ENCODE data around the gene OR6C1.
"Not testable (repeated sequence)": the region's sequence is repeated elsewhere in the genome, so short reads cannot be mapped to it uniquely, and the experiment has no call there.

The OR6C1 gene

GRCh38 chr12:55320201-55320600, 6.1 kb downstream of the OR6C1 start:
- Histone ChIP-seq H3K4me1 (ENCODE audit: control insufficient read depth, insufficient read depth, low read depth, low read length) (no peaks in the 10 kb centered on the region), H3K4me3 (ENCODE audit: insufficient read depth in 1 of 2, low read depth in 1 of 2, low read length in 2 of 2) (no peak overlapping the region), H3K27me3 (ENCODE audit: control insufficient read depth in 1 of 2, insufficient read depth in 1 of 2, low read length in 2 of 2) (no peaks in the 10 kb centered on the region), H3K79me1 (replicated peaks; ENCODE audit: low read length, poor library complexity, severe bottlenecking) (no peaks in the 10 kb centered on the region), H2BK120ac (ENCODE audit: low read depth, low read length) (no peak overlapping the region), H2BK5ac (ENCODE audit: low read depth, low read length, poor library complexity, severe bottlenecking) (no peak overlapping the region), H3K14ac (ENCODE audit: low read length in 2 of 2) (no peak overlapping the region), H2BK12ac (ENCODE audit: low read length in 2 of 2) (no peak overlapping the region), H2AFZ (ENCODE audit: low read depth, low read length) (no peak overlapping the region), H3K23ac (ENCODE audit: low read length in 2 of 2) (no peak overlapping the region), H3K27ac (ENCODE audit: low read length, poor library complexity, severe bottlenecking) (no peak overlapping the region), H3K4ac (ENCODE audit: low read depth in 1 of 2, low read length in 2 of 2) (no peak overlapping the region), H3K9me3 (ENCODE audit: control insufficient read depth, low read length) (no peaks in the 10 kb centered on the region), H2AK5ac (ENCODE audit: low read length, severe bottlenecking) (no peak overlapping the region), H4K8ac (ENCODE audit: low read length) (no peak overlapping the region), H3K36me3 (ENCODE audit: control insufficient read depth in 1 of 2, insufficient read depth in 2 of 2, low read depth in 1 of 2, low read length in 2 of 2) (no peaks in the 10 kb centered on the region), H2BK15ac (ENCODE audit: low read depth, poor library complexity, severe bottlenecking) (no peak overlapping the region), H4K91ac (ENCODE audit: low read length) (no peak overlapping the region), H3K18ac (ENCODE audit: low read depth in 1 of 2, low read length in 2 of 2) (no peak overlapping the region), H3K4me2 (ENCODE audit: low read length, poor library complexity, severe bottlenecking) (no peak overlapping the region), H3K9ac (ENCODE audit: low read length) (no peak overlapping the region)
- 74% methylated on average over 3 of the region's 4 CpGs for WGBS
- no peak for DNase-seq

GRCh38 chr12:55325801-55326200, 11.7 kb downstream of the OR6C1 start:
- H3K4me2 ChIP-seq (ENCODE audit: low read length, poor library complexity, severe bottlenecking); H3K4ac ChIP-seq (ENCODE audit: low read depth in 1 of 2, low read length in 2 of 2); H3K18ac ChIP-seq (ENCODE audit: low read depth in 1 of 2, low read length in 2 of 2); DNase-seq; H3K36me3 ChIP-seq (ENCODE audit: control insufficient read depth in 1 of 2, insufficient read depth in 2 of 2, low read depth in 1 of 2, low read length in 2 of 2); H2BK15ac ChIP-seq (ENCODE audit: low read depth, poor library complexity, severe bottlenecking); H3K79me1 ChIP-seq (replicated peaks; ENCODE audit: low read length, poor library complexity, severe bottlenecking); H3K9ac ChIP-seq (ENCODE audit: low read length); H3K4me1 ChIP-seq (ENCODE audit: control insufficient read depth, insufficient read depth, low read depth, low read length); H3K27ac ChIP-seq (ENCODE audit: low read length, poor library complexity, severe bottlenecking); H3K27me3 ChIP-seq (ENCODE audit: control insufficient read depth in 1 of 2, insufficient read depth in 1 of 2, low read length in 2 of 2); H3K14ac ChIP-seq (ENCODE audit: low read length in 2 of 2); H3K9me3 ChIP-seq (ENCODE audit: control insufficient read depth, low read length); H4K91ac ChIP-seq (ENCODE audit: low read length); H2AK5ac ChIP-seq (ENCODE audit: low read length, severe bottlenecking); H2AFZ ChIP-seq (ENCODE audit: low read depth, low read length); H2BK120ac ChIP-seq (ENCODE audit: low read depth, low read length); H2BK5ac ChIP-seq (ENCODE audit: low read depth, low read length, poor library complexity, severe bottlenecking); H3K4me3 ChIP-seq (ENCODE audit: insufficient read depth in 1 of 2, low read depth in 1 of 2, low read length in 2 of 2); H4K8ac ChIP-seq (ENCODE audit: low read length); H3K23ac ChIP-seq (ENCODE audit: low read length in 2 of 2); H2BK12ac ChIP-seq (ENCODE audit: low read length in 2 of 2): not testable (repeated sequence)
- WGBS, result 78% methylated on average over 2 of the region's 6 CpGs

GRCh38 chr12:55330446-55330845, 16.3 kb downstream of the OR6C1 start, which contains the start of gene OR6C3:
OR6C3 (plus strand) TSS chr12:55330746; CDS start chr12:55331701, 955 bp downstream.
- no peak for DNase-seq
- no peak within 1 kb of the TSS for H2BK120ac ChIP-seq (ENCODE audit: low read depth, low read length)
- H3K4me3 ChIP-seq (ENCODE audit: insufficient read depth in 1 of 2, low read depth in 1 of 2, low read length in 2 of 2), result no peak within 1 kb of the TSS
- 100% methylated on average over 1 of the region's 1 CpG for WGBS
- H2AK5ac ChIP-seq (ENCODE audit: low read length, severe bottlenecking), result no peak within 1 kb of the TSS
- no peak within 1 kb of the TSS for H2BK12ac ChIP-seq (ENCODE audit: low read length in 2 of 2)
- no peak within 1 kb of the TSS for H4K8ac ChIP-seq (ENCODE audit: low read length)
- no peak within 1 kb of the TSS for H3K18ac ChIP-seq (ENCODE audit: low read depth in 1 of 2, low read length in 2 of 2)
- H2AFZ ChIP-seq (ENCODE audit: low read depth, low read length), result no peak within 1 kb of the TSS
- H3K79me1 ChIP-seq (replicated peaks; ENCODE audit: low read length, poor library complexity, severe bottlenecking), result no peaks in the 10 kb centered on the region
- no peak within 1 kb of the TSS for H3K9ac ChIP-seq (ENCODE audit: low read length)
- no peak within 1 kb of the TSS for H2BK5ac ChIP-seq (ENCODE audit: low read depth, low read length, poor library complexity, severe bottlenecking)
- H3K36me3 ChIP-seq (ENCODE audit: control insufficient read depth in 1 of 2, insufficient read depth in 2 of 2, low read depth in 1 of 2, low read length in 2 of 2), result no peaks in the 10 kb centered on the region
- no peaks in the 10 kb centered on the region for H3K4me1 ChIP-seq (ENCODE audit: control insufficient read depth, insufficient read depth, low read depth, low read length)
- no peak within 1 kb of the TSS for H3K4ac ChIP-seq (ENCODE audit: low read depth in 1 of 2, low read length in 2 of 2)
- H4K91ac ChIP-seq (ENCODE audit: low read length), result no peak within 1 kb of the TSS
- no peaks in the 10 kb centered on the region for H3K27me3 ChIP-seq (ENCODE audit: control insufficient read depth in 1 of 2, insufficient read depth in 1 of 2, low read length in 2 of 2)
- no peaks in the 10 kb centered on the region for H3K9me3 ChIP-seq (ENCODE audit: control insufficient read depth, low read length)
- H3K23ac ChIP-seq (ENCODE audit: low read length in 2 of 2), result no peak within 1 kb of the TSS
- H2BK15ac ChIP-seq (ENCODE audit: low read depth, poor library complexity, severe bottlenecking), result no peak within 1 kb of the TSS
- no peak within 1 kb of the TSS for H3K4me2 ChIP-seq (ENCODE audit: low read length, poor library complexity, severe bottlenecking)
- no peak within 1 kb of the TSS for H3K14ac ChIP-seq (ENCODE audit: low read length in 2 of 2)
- H3K27ac ChIP-seq (ENCODE audit: low read length, poor library complexity, severe bottlenecking), result no peak within 1 kb of the TSS

- H2AK5ac ChIP-seq (ENCODE audit: low read length, severe bottlenecking), result no peak overlapping the region
- H2BK120ac ChIP-seq (ENCODE audit: low read depth, low read length), result no peak overlapping the region
- H3K79me1 ChIP-seq (replicated peaks; ENCODE audit: low read length, poor library complexity, severe bottlenecking), result no peaks in the 10 kb centered on the region
- H3K4me1 ChIP-seq (ENCODE audit: control insufficient read depth, insufficient read depth, low read depth, low read length), result no peaks in the 10 kb centered on the region
- no peaks in the 10 kb centered on the region for H3K27me3 ChIP-seq (ENCODE audit: control insufficient read depth in 1 of 2, insufficient read depth in 1 of 2, low read length in 2 of 2)
- DNase-seq, result no peak
- no peak overlapping the region for H4K8ac ChIP-seq (ENCODE audit: low read length)
- H2AFZ ChIP-seq (ENCODE audit: low read depth, low read length), result no peak overlapping the region
- no peak overlapping the region for H2BK5ac ChIP-seq (ENCODE audit: low read depth, low read length, poor library complexity, severe bottlenecking)
- no peak overlapping the region for H3K4ac ChIP-seq (ENCODE audit: low read depth in 1 of 2, low read length in 2 of 2)
- H3K4me2 ChIP-seq (ENCODE audit: low read length, poor library complexity, severe bottlenecking), result no peak overlapping the region
- no peak overlapping the region for H3K9ac ChIP-seq (ENCODE audit: low read length)
- WGBS, result 91% methylated on average over 10 of the region's 10 CpGs
- no peak overlapping the region for H3K27ac ChIP-seq (ENCODE audit: low read length, poor library complexity, severe bottlenecking)
- H3K9me3 ChIP-seq (ENCODE audit: control insufficient read depth, low read length), result no peaks in the 10 kb centered on the region
- no peak overlapping the region for H3K18ac ChIP-seq (ENCODE audit: low read depth in 1 of 2, low read length in 2 of 2)
- no peak overlapping the region for H4K91ac ChIP-seq (ENCODE audit: low read length)
- no peaks in the 10 kb centered on the region for H3K36me3 ChIP-seq (ENCODE audit: control insufficient read depth in 1 of 2, insufficient read depth in 2 of 2, low read depth in 1 of 2, low read length in 2 of 2)
- H3K23ac ChIP-seq (ENCODE audit: low read length in 2 of 2), result no peak overlapping the region
- no peak overlapping the region for H3K4me3 ChIP-seq (ENCODE audit: insufficient read depth in 1 of 2, low read depth in 1 of 2, low read length in 2 of 2)
- no peak overlapping the region for H2BK15ac ChIP-seq (ENCODE audit: low read depth, poor library complexity, severe bottlenecking)
- no peak overlapping the region for H3K14ac ChIP-seq (ENCODE audit: low read length in 2 of 2)
- H2BK12ac ChIP-seq (ENCODE audit: low read length in 2 of 2), result no peak overlapping the region
Observed at GRCh38 chr12:55336002-55336401, 21.9 kb downstream of the OR6C1 start.
